Measurements from ENCODE around the gene SNAP47. TPM values are rescaled to one million over a fixed set of nuclear protein-coding genes. Genes with fewer than 3 reads are reported as not detected.
A peak's percentile ranks its signal among the peaks of the same experiment; 100 is the strongest.

SNAP47 gene
- total RNA-seq, 1 donor = 18.1 TPM

- Histone ChIP-seq H3K9me3 (ENCODE audit: low read depth, low read length) (no peaks in the 10 kb centered on the region), H3K4me3 (ENCODE audit: low read length) (peak overlapping the region; percentile 29), H3K27me3 (ENCODE audit: insufficient read depth, low read length) (peaks cover 4% of the 10 kb centered on the region), H3K4me1 (ENCODE audit: insufficient read depth, low read length) (peaks cover 18% of the 10 kb centered on the region)
Observed at GRCh38 chr1:227728892-227729143, 6.4 kb upstream of the SNAP47 start.

DNA sequence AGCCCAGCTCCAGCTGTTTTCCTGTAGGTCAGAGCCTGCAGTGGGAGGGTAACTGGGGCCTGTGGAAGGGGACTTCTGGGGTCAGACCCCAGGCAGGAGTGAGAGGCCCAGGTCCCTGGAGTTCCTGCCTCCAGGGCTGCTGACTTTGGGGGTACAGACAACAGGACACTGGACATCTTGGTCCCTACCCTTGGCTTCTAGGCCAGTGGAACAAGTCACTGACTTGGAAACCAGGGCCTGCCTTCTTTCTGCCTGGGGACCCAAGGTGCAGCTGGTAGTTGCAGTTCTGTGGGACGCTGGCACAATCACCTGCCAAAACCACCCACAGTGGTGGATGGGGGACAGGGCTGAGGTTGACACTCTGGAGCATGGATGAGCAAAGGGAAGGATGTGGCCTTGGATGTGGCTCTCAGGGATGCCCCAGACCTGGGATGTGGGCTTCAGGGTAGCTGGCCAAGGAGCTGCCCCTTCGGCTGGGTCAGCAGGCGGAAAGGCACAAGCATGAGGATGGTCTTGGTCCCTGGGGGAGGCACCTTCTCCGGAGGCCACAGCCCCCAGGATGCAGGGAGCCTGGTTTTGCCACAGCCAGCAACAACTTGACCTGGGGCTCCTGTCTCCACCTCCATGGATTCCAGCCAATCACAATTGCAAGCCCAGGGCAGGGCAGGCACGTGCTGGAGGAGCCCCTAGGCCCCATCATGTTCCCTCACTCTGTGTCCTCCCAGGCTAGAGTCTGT lies 5.9 kb upstream of the SNAP47 start:
- H3K27me3 ChIP-seq (ENCODE audit: insufficient read depth, low read length) = peaks cover 4% of the 10 kb centered on the region
- no peaks in the 10 kb centered on the region for H3K9me3 ChIP-seq (ENCODE audit: low read depth, low read length)
- H3K4me3 ChIP-seq (ENCODE audit: low read length) = no peak overlapping the region
- peaks cover 23% of the 10 kb centered on the region for H3K4me1 ChIP-seq (ENCODE audit: insufficient read depth, low read length)

DNA sequence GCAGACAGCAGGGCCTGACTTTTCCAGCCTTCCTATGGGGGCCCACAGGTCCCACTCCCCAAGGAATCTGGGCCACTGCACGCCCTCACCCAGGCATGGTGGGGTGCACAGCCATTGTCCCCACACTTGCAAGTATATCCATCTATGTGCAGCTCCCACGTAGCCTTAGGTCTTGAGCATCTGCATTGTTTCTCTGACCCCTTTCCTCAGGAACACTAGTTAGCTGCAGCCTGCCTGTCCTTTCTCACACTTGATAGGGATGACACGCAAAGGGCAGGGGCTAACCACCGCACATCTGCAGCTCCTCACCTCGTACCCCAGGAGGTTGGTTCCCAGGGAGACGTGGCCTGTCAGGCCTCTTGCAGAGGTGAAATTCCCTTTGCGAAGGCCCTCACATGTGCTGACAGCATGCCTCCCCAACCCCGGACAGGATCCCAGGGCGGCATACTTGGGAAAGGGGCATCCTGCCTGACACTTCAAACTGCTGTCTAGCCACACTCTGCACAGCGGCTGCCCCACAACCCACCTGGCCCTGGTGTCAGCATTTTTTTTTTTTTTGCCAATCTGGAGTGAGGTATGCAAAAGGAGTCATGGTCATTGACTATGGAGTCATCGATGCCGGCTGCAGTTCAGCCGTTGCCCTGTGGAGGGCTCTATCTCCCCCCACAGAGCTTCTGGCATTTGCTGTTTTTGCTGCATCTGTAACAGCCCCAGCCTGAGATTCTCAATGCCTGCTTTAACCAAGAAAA lies 5.2 kb upstream of the SNAP47 start:
- peaks cover 27% of the 10 kb centered on the region for H3K4me1 ChIP-seq (ENCODE audit: insufficient read depth, low read length)
- no peak overlapping the region for H3K4me3 ChIP-seq (ENCODE audit: low read length)
- H3K27me3 ChIP-seq (ENCODE audit: insufficient read depth, low read length) = peaks cover 4% of the 10 kb centered on the region
- no peaks in the 10 kb centered on the region for H3K9me3 ChIP-seq (ENCODE audit: low read depth, low read length)

- no peaks in the 10 kb centered on the region for H3K9me3 ChIP-seq (ENCODE audit: low read depth, low read length)
- peaks cover 28% of the 10 kb centered on the region for H3K4me1 ChIP-seq (ENCODE audit: insufficient read depth, low read length)
- no peak overlapping the region for H3K4me3 ChIP-seq (ENCODE audit: low read length)
- peaks cover 4% of the 10 kb centered on the region for H3K27me3 ChIP-seq (ENCODE audit: insufficient read depth, low read length)
Observed at GRCh38 chr1:227730630-227731151, 4.5 kb upstream of the SNAP47 start.

- H3K4me3 ChIP-seq (ENCODE audit: low read length) = no peak overlapping the region
- H3K4me1 ChIP-seq (ENCODE audit: insufficient read depth, low read length) = peaks cover 34% of the 10 kb centered on the region
- H3K27me3 ChIP-seq (ENCODE audit: insufficient read depth, low read length) = peaks cover 4% of the 10 kb centered on the region
- H3K9me3 ChIP-seq (ENCODE audit: low read depth, low read length) = no peaks in the 10 kb centered on the region
Observed at GRCh38 chr1:227731241-227731677, 4.0 kb upstream of the SNAP47 start.

- H3K4me3 ChIP-seq (ENCODE audit: low read length) = no peak overlapping the region
- peaks cover 37% of the 10 kb centered on the region for H3K4me1 ChIP-seq (ENCODE audit: insufficient read depth, low read length)
- H3K9me3 ChIP-seq (ENCODE audit: low read depth, low read length) = no peaks in the 10 kb centered on the region
- H3K27me3 ChIP-seq (ENCODE audit: insufficient read depth, low read length) = peaks cover under 1% of the 10 kb centered on the region
Observed at GRCh38 chr1:227731696-227732585, 3.3 kb upstream of the SNAP47 start.

DNA sequence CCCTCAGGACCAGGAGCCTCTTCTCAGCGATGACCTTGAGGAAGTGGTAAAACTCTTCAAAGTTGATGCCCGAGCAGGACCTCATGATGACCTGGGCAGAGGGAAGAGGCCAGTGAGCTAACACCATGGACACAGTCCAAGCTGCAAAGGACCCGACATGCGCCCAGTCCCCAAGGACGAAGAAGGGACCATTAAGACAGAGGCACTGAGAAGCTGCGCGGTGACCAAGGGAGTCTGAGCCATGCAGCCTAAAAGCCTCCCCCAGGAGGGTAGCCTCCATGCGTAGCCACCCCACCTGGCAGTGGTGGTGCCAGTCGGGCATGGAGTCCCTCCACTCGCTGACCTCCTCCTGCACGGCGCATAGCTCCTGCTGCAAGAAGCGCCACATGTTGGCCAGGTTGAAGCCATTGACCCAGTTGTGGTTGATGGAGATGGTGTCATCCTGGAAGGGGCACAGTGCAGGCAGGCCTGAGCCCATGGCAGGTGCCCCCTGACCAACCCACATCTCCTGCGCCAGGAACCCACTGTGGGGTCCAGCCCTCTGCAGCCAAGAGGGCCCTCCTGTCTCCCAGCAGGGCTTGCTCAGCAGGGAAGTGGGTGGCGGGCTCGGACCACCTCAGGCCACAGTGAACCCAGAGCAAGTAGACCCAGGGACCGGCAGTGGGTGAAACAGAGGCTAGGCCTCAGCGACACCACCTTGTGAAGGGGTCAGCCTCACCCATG lies 2.5 kb upstream of the SNAP47 start:
- Histone ChIP-seq H3K9me3 (ENCODE audit: low read depth, low read length) (no peaks in the 10 kb centered on the region), H3K4me3 (ENCODE audit: low read length) (no peak overlapping the region), H3K27me3 (ENCODE audit: insufficient read depth, low read length) (no peaks in the 10 kb centered on the region), H3K4me1 (ENCODE audit: insufficient read depth, low read length) (peaks cover 35% of the 10 kb centered on the region)

GRCh38 chr1:227733309-227733705 lies 1.9 kb upstream of the SNAP47 start:
- H3K9me3 ChIP-seq (ENCODE audit: low read depth, low read length) = no peaks in the 10 kb centered on the region
- no peak overlapping the region for H3K4me3 ChIP-seq (ENCODE audit: low read length)
- H3K4me1 ChIP-seq (ENCODE audit: insufficient read depth, low read length) = peaks cover 32% of the 10 kb centered on the region
- no peaks in the 10 kb centered on the region for H3K27me3 ChIP-seq (ENCODE audit: insufficient read depth, low read length)

- Histone ChIP-seq H3K4me3 (ENCODE audit: low read length) (peak overlapping the region; percentile 71), H3K9me3 (ENCODE audit: low read depth, low read length) (no peaks in the 10 kb centered on the region), H3K27me3 (ENCODE audit: insufficient read depth, low read length) (no peaks in the 10 kb centered on the region), H3K4me1 (ENCODE audit: insufficient read depth, low read length) (peaks cover 27% of the 10 kb centered on the region)
Observed at GRCh38 chr1:227733751-227734545, 1.3 kb upstream of the SNAP47 start.

DNA sequence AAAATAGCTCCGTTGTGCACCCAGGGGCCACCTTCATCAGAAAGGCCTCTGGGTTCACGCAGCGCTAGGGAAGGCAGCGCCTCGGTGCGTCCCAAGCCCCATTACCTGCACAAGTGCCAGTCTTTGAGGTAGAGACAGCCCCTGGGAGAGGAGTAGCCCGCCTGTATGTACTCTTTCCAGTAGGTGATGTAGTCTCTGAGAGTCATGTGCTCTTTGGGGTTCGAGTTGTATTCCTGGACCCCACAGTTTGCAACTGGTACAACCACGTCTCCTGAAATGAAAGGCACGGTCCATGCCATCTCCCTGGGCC lies 734 bp upstream of the SNAP47 start:
- H3K4me3 ChIP-seq (ENCODE audit: low read length) = peak overlapping the region; percentile 71
- peaks cover 25% of the 10 kb centered on the region for H3K4me1 ChIP-seq (ENCODE audit: insufficient read depth, low read length)
- no peaks in the 10 kb centered on the region for H3K27me3 ChIP-seq (ENCODE audit: insufficient read depth, low read length)
- no peaks in the 10 kb centered on the region for H3K9me3 ChIP-seq (ENCODE audit: low read depth, low read length)

GRCh38 chr1:227735539-227736285 lies 477 bp downstream of the SNAP47 start:
- no peaks in the 10 kb centered on the region for H3K9me3 ChIP-seq (ENCODE audit: low read depth, low read length)
- peaks cover 25% of the 10 kb centered on the region for H3K4me1 ChIP-seq (ENCODE audit: insufficient read depth, low read length)
- H3K27me3 ChIP-seq (ENCODE audit: insufficient read depth, low read length) = no peaks in the 10 kb centered on the region
- peak overlapping the region; percentile 71 for H3K4me3 ChIP-seq (ENCODE audit: low read length)

DNA sequence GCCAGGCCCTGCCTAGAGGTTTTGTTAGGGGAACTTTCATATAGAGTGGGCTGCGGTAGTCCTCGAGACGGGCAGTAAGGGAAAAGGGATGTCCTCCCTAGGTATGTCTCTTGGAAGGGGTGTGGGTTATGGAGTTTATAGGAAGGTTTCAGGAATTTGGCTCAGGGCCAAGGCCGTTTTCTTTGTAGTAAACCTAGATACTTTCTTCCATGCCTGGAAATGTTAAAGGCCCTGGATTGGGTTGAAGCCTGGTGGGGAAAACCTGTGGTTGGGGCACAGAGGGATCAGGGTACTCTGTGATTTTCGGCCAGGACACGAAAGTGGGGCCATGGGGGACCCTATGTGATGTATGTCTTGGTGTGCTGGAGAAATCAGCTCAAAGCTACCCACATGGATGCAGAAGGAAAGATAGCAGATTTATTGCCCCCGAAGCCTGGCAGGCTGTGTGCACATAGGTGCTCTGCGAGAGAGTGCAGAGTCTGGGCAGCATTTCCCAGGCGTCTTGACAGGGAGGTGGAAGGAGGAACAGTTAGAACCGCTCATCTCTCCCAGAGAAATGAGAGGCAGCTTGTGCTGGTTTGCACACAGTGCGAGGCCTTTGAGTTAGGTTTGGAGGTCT lies 1.7 kb downstream of the SNAP47 start:
- no peaks in the 10 kb centered on the region for H3K27me3 ChIP-seq (ENCODE audit: insufficient read depth, low read length)
- H3K4me1 ChIP-seq (ENCODE audit: insufficient read depth, low read length) = peaks cover 25% of the 10 kb centered on the region
- H3K4me3 ChIP-seq (ENCODE audit: low read length) = no peak overlapping the region
- no peaks in the 10 kb centered on the region for H3K9me3 ChIP-seq (ENCODE audit: low read depth, low read length)

GRCh38 chr1:227738820-227739219 lies 3.6 kb downstream of the SNAP47 start:
- no peak overlapping the region for H3K4me3 ChIP-seq (ENCODE audit: low read length)
- peaks cover 19% of the 10 kb centered on the region for H3K4me1 ChIP-seq (ENCODE audit: insufficient read depth, low read length)
- H3K9me3 ChIP-seq (ENCODE audit: low read depth, low read length) = no peaks in the 10 kb centered on the region
- no peaks in the 10 kb centered on the region for H3K27me3 ChIP-seq (ENCODE audit: insufficient read depth, low read length)

All from mononuclear cell (primary cell).